HPDE6-E6E7 (cell line): ENCODE data around the gene DAZAP1.
A peak's percentile ranks its signal among the peaks of the same experiment; 100 is the strongest.

ENCODE experiments used
- DNase-seq: peaks from one replicate; pipeline ENCODE4 v3.0.0; 2011; ENCODE audit warnings: missing footprints; ENCODE audit errors: extremely low spot score

DAZAP1 gene

GRCh38 chr19:1457031-1457739 lies 49.8 kb downstream of the DAZAP1 start:
- no peak for DNase-seq

- no peak for DNase-seq
Measured at GRCh38 chr19:1457892-1458291, 50.5 kb downstream of the DAZAP1 start.

- no peak for DNase-seq
Measured at GRCh38 chr19:1459479-1459878, 52.1 kb downstream of the DAZAP1 start.

- DNase-seq = no peak
Measured at GRCh38 chr19:1460033-1460995, 52.9 kb downstream of the DAZAP1 start.

GRCh38 chr19:1461862-1462261 lies 54.5 kb downstream of the DAZAP1 start:
- DNase-seq = no peak

GRCh38 chr19:1465191-1466016 lies 58.0 kb downstream of the DAZAP1 start:
- DNase-seq = no peak

- no peak for DNase-seq
Measured at GRCh38 chr19:1466018-1466460, 58.7 kb downstream of the DAZAP1 start.

- no peak for DNase-seq
Measured at GRCh38 chr19:1466461-1467214, 59.3 kb downstream of the DAZAP1 start.

GRCh38 chr19:1467215-1467489 lies 59.8 kb downstream of the DAZAP1 start:
- no peak for DNase-seq

GRCh38 chr19:1467490-1468273 lies 60.3 kb downstream of the DAZAP1 start:
- no peak for DNase-seq

- no peak for DNase-seq
Measured at GRCh38 chr19:1468274-1468820, 61.0 kb downstream of the DAZAP1 start.

- DNase-seq = no peak
Measured at GRCh38 chr19:1468821-1469254, 61.5 kb downstream of the DAZAP1 start.

GRCh38 chr19:1469255-1470054 lies 62.1 kb downstream of the DAZAP1 start:
- DNase-seq = no peak

- DNase-seq = no peak
Measured at GRCh38 chr19:1470055-1470304, 62.6 kb downstream of the DAZAP1 start.

GRCh38 chr19:1470305-1471009 lies 63.1 kb downstream of the DAZAP1 start:
- peak; percentile 69 for DNase-seq

GRCh38 chr19:1471010-1471514 lies 63.7 kb downstream of the DAZAP1 start:
- no peak for DNase-seq

GRCh38 chr19:1471515-1472160 lies 64.3 kb downstream of the DAZAP1 start:
- no peak for DNase-seq
